ENCODE results near the gene LNX1. TPM values are rescaled to one million over a fixed set of nuclear protein-coding genes. Genes with fewer than 3 reads are reported as not detected.

Gene LNX1
- total RNA-seq, 1 experiment from 2014 or later: 3.3 TPM

- Histone ChIP-seq H3K9me3 (ENCODE audit: control insufficient read depth in 1 of 2, insufficient read depth in 1 of 2, low read depth in 1 of 2, low read length in 2 of 2) (no peaks in the 10 kb centered on the region), H3K9ac (ENCODE audit: low read length) (no peak overlapping the region), H3K27me3 (ENCODE audit: insufficient read depth, low read length) (no peaks in the 10 kb centered on the region), H4K20me1 (ENCODE audit: insufficient read depth) (0 out of 2 replicates have a peak, but pooled peaks cover 8% of the 10 kb centered on the region), H3K9me2 (ENCODE audit: insufficient read depth) (no peaks in the 10 kb centered on the region), H3K27ac (ENCODE audit: low read depth, low read length) (no peak overlapping the region), H3K4me2 (ENCODE audit: low read length) (no peak overlapping the region), H3K36me3 (ENCODE audit: control insufficient read depth in 1 of 2, insufficient read depth in 2 of 2, low read length in 2 of 2) (peaks cover 12 to 17% of the 10 kb centered on the region in 2 experiments; a peak in 2 of 4 replicates), H3K79me2 (ENCODE audit: insufficient read depth, low read length) (peaks cover 23% of the 10 kb centered on the region), H3K4me1 (ENCODE audit: control insufficient read depth in 1 of 2, insufficient read depth in 2 of 2, low read length in 2 of 2) (peaks cover 3 to 11% of the 10 kb centered on the region in 2 experiments), H2AFZ (ENCODE audit: low read depth, low read length, poor library complexity, severe bottlenecking) (no peak overlapping the region), H3K4me3 (replicated peaks in 1 of 2; ENCODE audit: low read depth in 1 of 2, low read length in 2 of 2) (no peak overlapping the region)
- ChIA-PET CTCF (no interaction called here), RAD21 (ENCODE audit: low non-redundant PET in 1 of 2, low total read pairs in 2 of 2, uncharacterized antibody in 2 of 2, unreplicated experiment in 2 of 2) (no interaction called here), POLR2A (no interaction called here)
- BruUV-seq (replicated peaks): no TSS peak
- ATAC-seq (no peak), DNase-seq (ENCODE audit: low read depth, low spot score) (no peak)
- TF ChIP-seq TCF7L2 (IDR thresholded peaks at IDR 0.05; ENCODE audit: borderline replicate concordance, extremely low read depth, insufficient read depth, insufficient read length) (no peak), FOSL1 (IDR thresholded peaks at IDR 0.05; ENCODE audit: low read depth) (no peak), EGR1 (IDR thresholded peaks at IDR 0.05; ENCODE audit: low read depth) (no peak), SIN3A (IDR thresholded peaks at IDR 0.05; ENCODE audit: low read depth) (no peak), ZBTB33 (IDR thresholded peaks at IDR 0.05; ENCODE audit: extremely low read depth, insufficient replicate concordance, low read length) (no peak), JUND (IDR thresholded peaks at IDR 0.05) (no peak), MAX (IDR thresholded peaks at IDR 0.05) (no peak), EZH2 (IDR thresholded peaks at IDR 0.05) (no peak)
- intact Hi-C loops (cut with micrococcal nuclease): no loop called here
These were observed 137.9 kb downstream of the LNX1 start for GRCh38 chr4:53453385-53453784.

- peaks cover 3 to 11% of the 10 kb centered on the region in 2 experiments for H3K4me1 ChIP-seq (ENCODE audit: control insufficient read depth in 1 of 2, insufficient read depth in 2 of 2, low read length in 2 of 2)
- no TSS peak for BruUV-seq (replicated peaks)
- no peak overlapping the region for H3K27ac ChIP-seq (ENCODE audit: low read depth, low read length)
- H4K20me1 ChIP-seq (ENCODE audit: insufficient read depth): peaks cover 11% of the 10 kb centered on the region; the same call in 1 of the 2 replicates
- no peak overlapping the region for H3K9ac ChIP-seq (ENCODE audit: low read length)
- H3K27me3 ChIP-seq (ENCODE audit: insufficient read depth, low read length): no peaks in the 10 kb centered on the region
- no peaks in the 10 kb centered on the region for H3K9me3 ChIP-seq (ENCODE audit: control insufficient read depth in 1 of 2, insufficient read depth in 1 of 2, low read depth in 1 of 2, low read length in 2 of 2)
- no peak overlapping the region for H2AFZ ChIP-seq (ENCODE audit: low read depth, low read length, poor library complexity, severe bottlenecking)
- peaks cover 12 to 21% of the 10 kb centered on the region in 2 experiments; a peak in 2 of 4 replicates for H3K36me3 ChIP-seq (ENCODE audit: control insufficient read depth in 1 of 2, insufficient read depth in 2 of 2, low read length in 2 of 2)
- H3K9me2 ChIP-seq (ENCODE audit: insufficient read depth): no peaks in the 10 kb centered on the region
- peak; percentile 61; the same call in 1 of the 2 replicates for ATAC-seq
- H3K79me2 ChIP-seq (ENCODE audit: insufficient read depth, low read length): peaks cover 32% of the 10 kb centered on the region
- ChIA-PET POLR2A (no interaction called here), RAD21 (ENCODE audit: low non-redundant PET in 1 of 2, low total read pairs in 2 of 2, uncharacterized antibody in 2 of 2, unreplicated experiment in 2 of 2) (no interaction called here), CTCF (interaction anchor here (0.7 to 0.8 kb wide), 2 partner anchors 782 to 783 kb away, joined by 3 to 4 read pairs; no protein-coding TSS in a partner anchor)
- intact Hi-C loops (cut with micrococcal nuclease): no loop called here
- no peak for DNase-seq (ENCODE audit: low read depth, low spot score)
- TF ChIP-seq EGR1 (IDR thresholded peaks at IDR 0.05; ENCODE audit: low read depth): no peak
- no peak for TF ChIP-seq REST (IDR thresholded peaks at IDR 0.05; ENCODE audit: low read depth)
- TF ChIP-seq YY1 (IDR thresholded peaks at IDR 0.05; ENCODE audit: extremely low read depth, insufficient replicate concordance, low read depth, low read length): no peak
- no peak for TF ChIP-seq POLR2A (IDR thresholded peaks at IDR 0.05; ENCODE audit: borderline replicate concordance, extremely low read depth, insufficient read depth, insufficient read length)
- no peak for TF ChIP-seq FOSL1 (IDR thresholded peaks at IDR 0.05; ENCODE audit: low read depth)
- no peak for TF ChIP-seq SRF (IDR thresholded peaks at IDR 0.05; ENCODE audit: low read depth)
- no peak for TF ChIP-seq ATF3 (IDR thresholded peaks at IDR 0.05)
- no peak for TF ChIP-seq SP1 (IDR thresholded peaks at IDR 0.05; ENCODE audit: low read depth)
- H3K4me3 ChIP-seq (replicated peaks in 1 of 2; ENCODE audit: low read depth in 1 of 2, low read length in 2 of 2): no peak overlapping the region
- no peak overlapping the region for H3K4me2 ChIP-seq (ENCODE audit: low read length)
These were observed 140.5 kb downstream of the LNX1 start for GRCh38 chr4:53450773-53451172.

Measured in HCT116 (cell line).